OCI-LY7 (cell line): Measurements from ENCODE around the gene FCRL2. TPM values are rescaled to one million over a fixed set of nuclear protein-coding genes. Genes with fewer than 3 reads are reported as not detected.

Source experiments
- BruUV-seq: library from RNA; stranded (reverse); fragments of 400-500 nt; replicated peaks from 2 replicates; lab custom pipeline; 2021; lab: Mats Ljungman, UMichigan
- CTCF ChIA-PET: fragments of 300-600 bp; sonication (Branson Sonifier 250); formaldehyde crosslinking; loops from one replicate; lab custom pipeline; 2022; ENCODE audit warnings: antibody characterized with exemption; ENCODE audit not compliant: unreplicated experiment; lab: Charles Lee
- POLR2A ChIA-PET: fragments of 300-600 bp; sonication (Branson Sonifier 250); formaldehyde crosslinking; loops from one replicate; lab custom pipeline; 2022; ENCODE audit warnings: antibody characterized with exemption; lab: Charles Lee
- DNase-seq: peaks from one replicate; pipeline ENCODE4 v3.0.0-alpha.2; 2015; ENCODE audit warnings: low spot score
- H2AFZ ChIP-seq: fragments of 200-600 bp; sonication (generic), shearing (Covaris generic); 2 replicates; pipeline ENCODE4 v1.6.1; 2014; ENCODE audit warnings: mild to moderate bottlenecking, antibody characterized with exemption, low read length, moderate library complexity
- H3K27ac ChIP-seq: fragments of 200-600 bp; sonication (generic); 2 replicates; pipeline ENCODE4 v1.5.1; 2014; ENCODE audit warnings: mixed run types, low read depth, mild to moderate bottlenecking, moderate library complexity, low read length, inconsistent platforms; ENCODE audit not compliant: poor library complexity, severe bottlenecking
- H3K36me3 ChIP-seq: fragments of 200-600 bp; sonication (generic); 2 replicates; pipeline ENCODE4 v1.6.1; 2014; ENCODE audit warnings: mild to moderate bottlenecking, antibody characterized with exemption, low read length, moderate library complexity, mixed read lengths; ENCODE audit not compliant: insufficient read depth
- H3K4me1 ChIP-seq: fragments of 200-600 bp; sonication (generic); 2 replicates; pipeline ENCODE4 v1.5.1; 2014; ENCODE audit warnings: mild to moderate bottlenecking, low read length; ENCODE audit not compliant: insufficient read depth, poor library complexity, severe bottlenecking
- H3K4me2 ChIP-seq: fragments of 200-600 bp; sonication (generic); 2 replicates; pipeline ENCODE4 v1.6.1; 2014; ENCODE audit warnings: mild to moderate bottlenecking, low read length
- H3K4me3 ChIP-seq: fragments of 200-600 bp; sonication (generic); 2 replicates; pipeline ENCODE4 v1.5.1; 2014; ENCODE audit warnings: mild to moderate bottlenecking, low read depth, low read length; ENCODE audit not compliant: poor library complexity, severe bottlenecking
- H3K79me2 ChIP-seq: fragments of 200-600 bp; sonication (generic); 2 replicates; pipeline ENCODE4 v1.6.1; 2016; ENCODE audit warnings: low read depth, mild to moderate bottlenecking, low read length, moderate library complexity, mixed read lengths; ENCODE audit not compliant: insufficient read depth
- H3K9me2 ChIP-seq: fragments of 200-600 bp; sonication (generic); 2 replicates; pipeline ENCODE4 v1.6.1; 2016; ENCODE audit warnings: mild to moderate bottlenecking, low read length, mixed read lengths; ENCODE audit not compliant: insufficient read depth
- H3K9me3 ChIP-seq: fragments of 200-600 bp; sonication (generic); 2 replicates; pipeline ENCODE4 v1.6.1; 2014; ENCODE audit warnings: mild to moderate bottlenecking, mixed run types, low read length, mixed read lengths
- H4K20me1 ChIP-seq: fragments of 200-600 bp; sonication (generic); 2 replicates; pipeline ENCODE4 v1.6.1; 2014; ENCODE audit warnings: mild to moderate bottlenecking, antibody characterized with exemption, low read length, moderate library complexity, mixed read lengths; ENCODE audit not compliant: insufficient read depth
- EZH2phosphoT487 ChIP-seq: fragments of 200-600 bp; sonication (generic); IDR thresholded peaks from 2 replicates; pipeline ENCODE4 v1.6.1; 2018; ENCODE audit warnings: low read depth, borderline replicate concordance, mild to moderate bottlenecking, mixed run types, antibody characterized with exemption, low read length, moderate library complexity, mixed read lengths
- intact Hi-C: fragments of 100-400 bp; cut with micrococcal nuclease; formaldehyde crosslinking; loops from one replicate; pipeline ENCODE4 v1.10.0; 2022; ENCODE audit not compliant: unreplicated experiment
- total RNA-seq, 2 experiments: library from RNA; depleted of rRNA in 1 of 2; stranded (reverse); fragments of >200 nt in 1 of 2; shearing (Covaris generic) in 1 of 2; gene quantifications; 2 replicates each; pipeline ENCODE4 v1.2.3, GENCODE V29; 2014 to 2022
- TF ChIP-seq, protein P1 (sequence below): fragments of 200-600 bp; sonication (generic); conservative IDR thresholded peaks from 2 replicates; pipeline ENCODE4 v1.5.1; 2014; ENCODE audit warnings: mild to moderate bottlenecking, antibody characterized with exemption, low read length, moderate library complexity, mixed read lengths

FCRL2 gene
- total RNA-seq, 2 experiments from 2014 or later: 6.6 to 11.5 TPM

DNA sequence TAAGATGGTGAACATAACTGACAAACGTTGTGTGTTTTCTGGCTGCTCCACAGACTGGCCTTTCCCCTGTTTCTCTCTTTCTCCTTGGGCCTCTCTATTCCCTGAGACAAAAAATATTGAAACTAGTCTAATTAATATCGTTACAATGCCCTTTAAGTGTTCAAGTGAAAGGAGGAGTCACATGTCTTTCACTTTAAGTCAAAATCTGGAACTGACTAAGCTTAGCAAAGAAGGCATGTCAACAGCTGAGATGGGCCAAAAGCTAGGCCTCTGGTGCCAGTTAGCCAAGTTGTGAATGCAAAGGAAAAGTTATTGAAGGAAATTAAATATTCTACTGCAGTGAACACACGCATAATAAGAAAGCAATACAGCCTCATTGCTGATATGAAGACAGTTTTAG lies 44.2 kb downstream of the FCRL2 start:
- H2AFZ ChIP-seq: peak overlapping the region; percentile 82
- TF ChIP-seq, protein P1, sequence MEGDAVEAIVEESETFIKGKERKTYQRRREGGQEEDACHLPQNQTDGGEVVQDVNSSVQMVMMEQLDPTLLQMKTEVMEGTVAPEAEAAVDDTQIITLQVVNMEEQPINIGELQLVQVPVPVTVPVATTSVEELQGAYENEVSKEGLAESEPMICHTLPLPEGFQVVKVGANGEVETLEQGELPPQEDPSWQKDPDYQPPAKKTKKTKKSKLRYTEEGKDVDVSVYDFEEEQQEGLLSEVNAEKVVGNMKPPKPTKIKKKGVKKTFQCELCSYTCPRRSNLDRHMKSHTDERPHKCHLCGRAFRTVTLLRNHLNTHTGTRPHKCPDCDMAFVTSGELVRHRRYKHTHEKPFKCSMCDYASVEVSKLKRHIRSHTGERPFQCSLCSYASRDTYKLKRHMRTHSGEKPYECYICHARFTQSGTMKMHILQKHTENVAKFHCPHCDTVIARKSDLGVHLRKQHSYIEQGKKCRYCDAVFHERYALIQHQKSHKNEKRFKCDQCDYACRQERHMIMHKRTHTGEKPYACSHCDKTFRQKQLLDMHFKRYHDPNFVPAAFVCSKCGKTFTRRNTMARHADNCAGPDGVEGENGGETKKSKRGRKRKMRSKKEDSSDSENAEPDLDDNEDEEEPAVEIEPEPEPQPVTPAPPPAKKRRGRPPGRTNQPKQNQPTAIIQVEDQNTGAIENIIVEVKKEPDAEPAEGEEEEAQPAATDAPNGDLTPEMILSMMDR: no peak
- TF ChIP-seq EZH2phosphoT487: no peak
- H3K36me3 ChIP-seq: peaks cover 12% of the 10 kb centered on the region
- DNase-seq: no peak
- CTCF ChIA-PET: interaction anchor here (0.6 kb wide), 1 partner anchor 79 kb away, joined by 3 read pairs; no protein-coding TSS in a partner anchor
- H3K4me2 ChIP-seq: no peak overlapping the region
- H3K79me2 ChIP-seq: no peaks in the 10 kb centered on the region
- H3K9me2 ChIP-seq: no peaks in the 10 kb centered on the region
- peaks cover 57% of the 10 kb centered on the region for H3K4me1 ChIP-seq
- H3K27ac ChIP-seq: peak overlapping the region; percentile 15
- no peaks in the 10 kb centered on the region; the same call in 1 of the 2 replicates for H3K9me3 ChIP-seq
- H3K4me3 ChIP-seq: no peak overlapping the region
- intact Hi-C loops: no loop called here
- BruUV-seq: no TSS peak
- POLR2A ChIA-PET: interaction anchor here (0.9 to 1.3 kb wide), 4 partner anchors 9 to 23 kb away, joined by 3 to 6 read pairs (median 4); no protein-coding TSS in a partner anchor
- no peaks in the 10 kb centered on the region for H4K20me1 ChIP-seq

DNA sequence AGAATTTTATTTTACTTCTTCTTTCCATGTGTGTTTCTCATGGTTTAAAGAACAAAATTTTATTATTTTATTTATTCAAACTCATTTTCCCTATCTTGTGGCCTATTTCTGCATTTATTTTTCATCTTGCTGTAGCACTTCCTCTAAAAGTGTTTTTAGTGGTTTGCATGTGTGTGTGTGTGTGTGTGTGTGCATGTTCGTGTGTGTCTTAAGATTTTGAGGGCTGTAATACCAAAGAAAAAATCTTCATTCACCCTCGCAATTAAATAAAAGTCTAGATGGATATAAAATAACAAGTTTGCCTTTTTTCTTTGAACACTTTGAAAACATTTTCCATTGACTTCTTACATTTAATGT lies 51.7 kb downstream of the FCRL2 start:
- Histone ChIP-seq H3K27ac (peak overlapping the region; percentile 93), H3K79me2 (no peaks in the 10 kb centered on the region), H4K20me1 (no peaks in the 10 kb centered on the region), H3K4me2 (peak overlapping the region; percentile 92), H3K4me3 (peak overlapping the region; percentile 61), H3K9me3 (peaks cover 41% of the 10 kb centered on the region), H3K9me2 (no peaks in the 10 kb centered on the region), H3K4me1 (peaks cover 45% of the 10 kb centered on the region), H3K36me3 (peaks cover 29% of the 10 kb centered on the region), H2AFZ (peak overlapping the region; percentile 61)
- intact Hi-C loops: loop anchor here (10.0 kb wide), 1 partner anchor 50 kb away; the partner anchor contains the start of gene FCRL2
- POLR2A ChIA-PET: interaction anchor here (1.9 kb wide), 1 partner anchor 12 kb away, joined by 7 read pairs; no protein-coding TSS in a partner anchor
- TF ChIP-seq EZH2phosphoT487: no peak
- TF ChIP-seq, protein P1: no peak
- BruUV-seq: no TSS peak
- CTCF ChIA-PET: no interaction called here
- peak; percentile 71 for DNase-seq

DNA sequence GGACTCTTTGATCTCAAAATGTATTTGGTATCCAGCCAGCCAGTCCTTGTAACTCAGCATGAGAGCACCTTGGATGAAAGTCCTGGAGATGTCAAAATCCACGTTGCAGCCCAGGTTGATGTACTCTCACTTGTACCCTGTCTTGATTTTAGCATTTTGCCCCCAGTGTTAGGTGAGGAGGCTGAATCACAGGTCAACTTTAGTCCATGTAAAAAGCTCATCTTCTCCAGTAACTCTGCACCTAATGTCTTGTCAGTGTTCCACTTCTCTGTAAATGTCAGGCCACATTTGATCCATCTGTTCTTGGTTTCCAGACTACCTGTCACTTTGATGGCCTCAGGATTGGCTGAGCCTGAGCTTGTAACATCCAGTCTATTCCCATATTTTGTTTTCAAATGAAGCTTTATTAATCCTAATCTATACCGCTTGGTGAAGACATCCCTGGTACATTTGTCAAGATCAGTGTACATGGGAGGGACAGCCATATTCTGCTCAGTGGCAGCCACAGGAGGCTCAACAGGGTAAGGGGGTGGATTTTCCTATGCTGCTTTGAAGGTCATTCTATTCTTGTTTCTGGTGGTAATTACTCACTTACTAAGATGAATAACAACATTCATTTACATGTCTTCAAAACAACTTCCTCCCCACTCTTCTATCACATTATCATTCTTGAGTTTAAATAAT lies 52.3 kb downstream of the FCRL2 start:
- Histone ChIP-seq H4K20me1 (no peaks in the 10 kb centered on the region), H2AFZ (peak overlapping the region; percentile 61), H3K27ac (peak overlapping the region; percentile 93), H3K4me1 (peaks cover 44% of the 10 kb centered on the region), H3K79me2 (no peaks in the 10 kb centered on the region), H3K4me3 (no peak overlapping the region), H3K36me3 (peaks cover 29% of the 10 kb centered on the region), H3K4me2 (peak overlapping the region; percentile 92), H3K9me2 (no peaks in the 10 kb centered on the region), H3K9me3 (peaks cover 46% of the 10 kb centered on the region)
- POLR2A ChIA-PET: interaction anchor here (0.7 to 1.9 kb wide), 4 partner anchors 12 to 149 kb away, joined by 3 to 7 read pairs (median 3); no protein-coding TSS in a partner anchor
- intact Hi-C loops: loop anchor here (10.0 kb wide), 1 partner anchor 50 kb away; the partner anchor contains the start of gene FCRL2
- no peak for TF ChIP-seq EZH2phosphoT487
- TF ChIP-seq, protein P1: no peak
- CTCF ChIA-PET: no interaction called here
- BruUV-seq: no TSS peak
- DNase-seq: peak; percentile 22
